D341Med (cell line): ENCODE data around the gene ASPM.

Experiments used
- DNase-seq: peaks from one replicate; pipeline ENCODE4 v3.0.0; 2012; ENCODE audit warnings: low spot score

The ASPM gene, protein sequence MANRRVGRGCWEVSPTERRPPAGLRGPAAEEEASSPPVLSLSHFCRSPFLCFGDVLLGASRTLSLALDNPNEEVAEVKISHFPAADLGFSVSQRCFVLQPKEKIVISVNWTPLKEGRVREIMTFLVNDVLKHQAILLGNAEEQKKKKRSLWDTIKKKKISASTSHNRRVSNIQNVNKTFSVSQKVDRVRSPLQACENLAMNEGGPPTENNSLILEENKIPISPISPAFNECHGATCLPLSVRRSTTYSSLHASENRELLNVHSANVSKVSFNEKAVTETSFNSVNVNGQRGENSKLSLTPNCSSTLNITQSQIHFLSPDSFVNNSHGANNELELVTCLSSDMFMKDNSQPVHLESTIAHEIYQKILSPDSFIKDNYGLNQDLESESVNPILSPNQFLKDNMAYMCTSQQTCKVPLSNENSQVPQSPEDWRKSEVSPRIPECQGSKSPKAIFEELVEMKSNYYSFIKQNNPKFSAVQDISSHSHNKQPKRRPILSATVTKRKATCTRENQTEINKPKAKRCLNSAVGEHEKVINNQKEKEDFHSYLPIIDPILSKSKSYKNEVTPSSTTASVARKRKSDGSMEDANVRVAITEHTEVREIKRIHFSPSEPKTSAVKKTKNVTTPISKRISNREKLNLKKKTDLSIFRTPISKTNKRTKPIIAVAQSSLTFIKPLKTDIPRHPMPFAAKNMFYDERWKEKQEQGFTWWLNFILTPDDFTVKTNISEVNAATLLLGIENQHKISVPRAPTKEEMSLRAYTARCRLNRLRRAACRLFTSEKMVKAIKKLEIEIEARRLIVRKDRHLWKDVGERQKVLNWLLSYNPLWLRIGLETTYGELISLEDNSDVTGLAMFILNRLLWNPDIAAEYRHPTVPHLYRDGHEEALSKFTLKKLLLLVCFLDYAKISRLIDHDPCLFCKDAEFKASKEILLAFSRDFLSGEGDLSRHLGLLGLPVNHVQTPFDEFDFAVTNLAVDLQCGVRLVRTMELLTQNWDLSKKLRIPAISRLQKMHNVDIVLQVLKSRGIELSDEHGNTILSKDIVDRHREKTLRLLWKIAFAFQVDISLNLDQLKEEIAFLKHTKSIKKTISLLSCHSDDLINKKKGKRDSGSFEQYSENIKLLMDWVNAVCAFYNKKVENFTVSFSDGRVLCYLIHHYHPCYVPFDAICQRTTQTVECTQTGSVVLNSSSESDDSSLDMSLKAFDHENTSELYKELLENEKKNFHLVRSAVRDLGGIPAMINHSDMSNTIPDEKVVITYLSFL (N-terminal part only)

DNA sequence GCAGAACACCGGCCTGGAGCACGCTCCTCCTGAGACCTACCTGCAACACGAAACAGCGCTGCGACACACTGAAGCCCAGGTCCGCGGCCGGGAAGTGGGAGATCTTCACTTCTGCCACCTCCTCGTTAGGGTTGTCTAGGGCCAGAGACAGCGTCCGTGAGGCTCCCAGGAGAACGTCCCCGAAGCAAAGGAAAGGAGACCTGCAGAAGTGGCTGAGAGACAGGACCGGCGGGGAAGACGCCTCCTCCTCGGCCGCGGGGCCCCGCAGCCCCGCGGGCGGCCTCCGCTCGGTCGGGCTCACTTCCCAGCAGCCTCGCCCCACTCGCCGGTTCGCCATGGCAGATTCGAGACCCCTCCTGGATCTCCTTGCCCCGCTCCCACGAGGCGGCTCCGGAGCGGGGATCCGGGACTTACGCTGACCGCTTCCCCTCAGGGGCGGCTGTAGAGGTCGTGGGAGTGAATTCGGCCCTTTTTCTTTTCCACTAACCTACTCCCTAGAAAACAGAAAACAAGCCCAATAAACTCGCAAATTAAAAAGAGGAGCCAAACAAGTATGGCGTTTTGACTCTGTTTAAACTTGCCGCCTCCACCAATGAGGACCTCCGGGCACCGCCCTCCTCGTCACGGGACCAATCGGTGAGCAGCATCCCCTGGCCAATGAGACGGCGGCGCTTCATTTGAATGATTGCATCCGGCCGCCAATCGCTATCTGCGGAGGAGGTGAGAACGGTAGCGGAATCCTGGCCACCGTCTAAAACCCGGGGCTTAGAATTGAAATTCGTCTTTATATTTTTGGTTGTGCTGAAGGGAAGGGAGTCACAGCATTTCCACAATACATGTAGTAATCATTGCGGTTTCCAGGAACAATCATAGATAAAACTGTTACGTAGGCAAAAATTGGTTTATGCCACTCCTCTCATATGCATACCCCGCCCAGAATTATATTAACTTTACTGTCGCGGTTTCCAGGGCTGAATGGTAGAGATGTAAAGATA is at the start of gene ASPM:
Gene ASPM, minus strand, starts transcription at position 569 of the 995 bp plus-strand sequence. Its CDS starts 232 bp downstream, at position 337.
- DNase-seq: peak; percentile 98

DNA sequence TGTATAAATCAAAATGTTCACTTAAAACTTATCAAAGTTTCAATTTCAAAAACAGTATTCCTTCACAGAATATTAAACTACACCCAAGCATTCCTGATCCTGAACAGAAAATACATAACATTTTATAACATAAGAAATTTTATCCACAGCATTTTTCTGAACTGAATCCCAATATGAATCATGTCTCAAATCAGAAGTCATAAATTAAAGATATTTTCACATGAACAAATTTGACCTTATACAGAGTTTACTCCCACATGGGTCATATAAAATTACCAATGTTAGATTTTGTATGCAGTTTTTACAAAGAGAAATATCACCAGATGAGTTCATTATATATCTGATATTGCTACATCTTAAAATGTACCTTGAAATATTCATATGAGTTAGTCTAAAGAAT is 48.6 kb upstream of the ASPM start:
- DNase-seq: no peak

DNA sequence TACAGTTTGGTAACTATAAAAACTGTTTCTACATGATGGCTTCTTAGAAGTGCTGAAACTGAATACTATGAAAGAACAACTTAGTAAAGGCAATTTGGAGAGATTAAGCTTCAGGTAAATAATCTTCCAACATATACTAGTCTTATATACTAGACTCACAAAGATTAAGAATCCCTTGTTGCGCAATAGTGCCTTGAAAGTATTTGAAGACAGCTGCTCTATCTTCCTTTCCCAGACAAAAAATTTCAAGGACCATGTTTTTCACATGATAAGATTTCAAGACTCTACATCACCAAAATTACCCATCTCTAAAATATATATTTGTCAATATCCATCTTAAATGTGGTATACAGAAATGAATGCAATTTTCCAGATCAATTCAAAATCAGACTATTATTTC is 37.7 kb upstream of the ASPM start:
- DNase-seq: no peak

DNA sequence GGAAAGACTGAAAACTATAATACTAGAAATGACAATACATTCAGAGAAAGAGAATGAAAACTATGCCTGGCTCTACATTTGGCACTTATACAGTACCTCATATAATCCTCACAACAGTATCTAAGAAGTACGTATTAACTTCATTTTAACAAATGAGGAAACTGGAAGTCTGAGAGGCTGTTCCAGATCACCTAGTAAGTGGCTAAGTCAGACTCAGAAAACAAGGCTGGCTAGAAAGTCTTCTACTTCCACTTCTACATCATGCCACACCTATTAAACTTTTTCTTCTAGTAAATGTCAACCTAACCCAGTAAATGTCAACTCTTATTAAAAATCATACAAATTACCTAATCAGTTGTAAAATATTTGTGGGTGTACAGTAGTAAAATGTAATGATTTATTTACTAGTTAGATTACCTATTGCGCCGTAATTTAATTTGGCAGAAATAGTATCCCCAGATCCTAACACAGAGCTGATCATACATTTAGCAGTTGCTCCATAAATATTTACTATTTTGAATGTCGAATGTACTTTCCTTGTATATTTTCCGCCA is 36.8 kb upstream of the ASPM start:
- no peak for DNase-seq

DNA sequence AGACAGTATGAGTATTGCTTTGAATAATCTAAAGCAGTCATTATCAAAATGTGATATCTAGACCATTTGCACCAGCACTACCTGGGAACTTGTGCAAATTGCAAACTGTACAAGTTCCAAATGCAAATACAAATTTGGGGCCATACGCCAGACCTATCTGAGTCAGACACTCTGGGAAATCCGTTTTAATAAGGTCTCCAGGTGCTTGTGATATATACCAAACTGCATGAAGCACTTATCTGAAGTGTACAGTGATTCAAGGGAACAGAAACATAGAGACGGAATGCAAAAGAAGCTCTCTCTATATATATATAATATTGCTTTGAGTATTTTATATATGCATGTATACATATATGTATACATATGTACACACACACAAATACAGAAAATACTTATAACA is 36.2 kb upstream of the ASPM start:
- DNase-seq: no peak

DNA sequence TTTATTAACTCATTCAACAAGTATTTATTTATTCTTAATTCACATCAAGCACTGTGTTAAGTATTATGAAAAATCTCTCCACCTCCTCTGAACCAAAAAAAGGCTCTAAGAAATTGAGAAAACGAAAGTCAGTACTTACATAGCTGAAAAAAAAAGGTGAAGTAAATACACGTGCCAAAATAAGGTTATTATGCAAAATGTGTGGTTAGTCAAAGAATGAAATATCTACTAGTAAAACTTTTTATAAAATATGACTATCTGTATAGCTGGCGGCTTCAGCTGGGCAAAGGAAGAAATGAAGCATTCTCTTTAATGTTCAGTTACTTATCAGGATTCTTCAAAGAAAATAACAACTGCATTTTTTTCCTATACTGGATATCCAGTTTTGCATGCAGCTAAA is 35.5 kb upstream of the ASPM start:
- DNase-seq: no peak

DNA sequence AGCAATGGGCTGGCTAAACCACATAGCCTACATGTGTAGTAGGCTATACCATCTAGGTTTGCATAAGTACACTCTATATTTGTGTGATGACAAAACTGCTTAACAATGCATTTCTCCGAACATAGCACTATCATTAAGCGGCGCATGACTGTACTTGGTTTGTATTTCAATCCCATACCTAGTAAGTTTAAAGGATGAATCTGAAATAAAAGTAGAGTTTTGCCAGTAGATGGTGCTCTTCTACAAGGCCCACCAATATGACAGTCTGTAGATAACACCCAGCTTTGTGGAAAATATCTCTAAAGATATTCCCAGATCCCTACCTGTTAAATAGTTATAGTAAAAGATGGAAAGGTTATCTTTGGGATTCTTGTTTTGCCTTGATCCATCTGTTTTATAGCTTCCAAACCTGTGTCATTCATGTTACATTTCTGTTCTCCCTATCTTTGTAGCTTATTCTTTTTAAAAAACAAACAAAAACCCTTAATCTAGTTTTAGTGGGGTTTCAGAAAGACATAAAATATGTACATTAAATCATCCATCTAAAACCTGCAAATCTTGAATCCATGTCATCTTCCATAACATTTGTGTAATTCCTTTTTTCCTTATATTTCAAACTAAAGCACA is 33.9 kb upstream of the ASPM start:
- DNase-seq: peak; percentile 50

DNA sequence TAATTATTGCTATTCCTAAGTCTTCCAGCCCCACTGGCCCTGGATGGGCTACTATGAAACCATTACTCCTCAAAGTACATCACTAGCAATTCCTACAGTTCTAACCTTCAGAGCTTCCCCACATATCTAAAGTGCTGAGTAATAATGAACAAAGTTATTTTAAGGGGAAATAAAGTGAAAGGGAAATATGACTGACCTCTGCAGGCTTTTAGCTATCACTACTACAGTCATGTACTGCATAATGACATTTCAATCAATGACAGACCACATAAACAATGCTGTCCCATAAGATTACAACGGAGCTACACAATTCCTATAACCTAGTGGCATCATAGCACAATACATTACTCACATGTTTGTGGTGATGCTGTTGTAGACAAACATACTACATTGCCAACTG is 32.5 kb upstream of the ASPM start:
- no peak for DNase-seq

DNA sequence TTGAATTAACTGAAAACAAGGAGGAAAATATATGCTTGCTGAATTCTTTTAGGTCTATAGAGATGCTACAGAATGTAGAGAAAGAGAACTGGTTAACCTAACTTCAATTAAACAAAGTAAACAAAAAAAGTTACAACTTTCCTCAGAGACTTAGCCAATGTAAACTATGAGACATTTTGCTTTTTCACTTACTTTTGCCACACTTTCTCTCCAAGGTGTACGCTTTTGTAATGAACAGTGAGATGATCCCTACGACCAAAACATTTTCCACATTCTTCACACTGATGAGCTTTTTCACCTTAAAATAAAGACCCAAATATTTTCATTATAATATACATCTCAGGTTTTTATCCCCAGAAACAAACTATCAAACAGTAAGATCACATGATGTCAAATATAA is 28.3 kb upstream of the ASPM start:
- DNase-seq: no peak

DNA sequence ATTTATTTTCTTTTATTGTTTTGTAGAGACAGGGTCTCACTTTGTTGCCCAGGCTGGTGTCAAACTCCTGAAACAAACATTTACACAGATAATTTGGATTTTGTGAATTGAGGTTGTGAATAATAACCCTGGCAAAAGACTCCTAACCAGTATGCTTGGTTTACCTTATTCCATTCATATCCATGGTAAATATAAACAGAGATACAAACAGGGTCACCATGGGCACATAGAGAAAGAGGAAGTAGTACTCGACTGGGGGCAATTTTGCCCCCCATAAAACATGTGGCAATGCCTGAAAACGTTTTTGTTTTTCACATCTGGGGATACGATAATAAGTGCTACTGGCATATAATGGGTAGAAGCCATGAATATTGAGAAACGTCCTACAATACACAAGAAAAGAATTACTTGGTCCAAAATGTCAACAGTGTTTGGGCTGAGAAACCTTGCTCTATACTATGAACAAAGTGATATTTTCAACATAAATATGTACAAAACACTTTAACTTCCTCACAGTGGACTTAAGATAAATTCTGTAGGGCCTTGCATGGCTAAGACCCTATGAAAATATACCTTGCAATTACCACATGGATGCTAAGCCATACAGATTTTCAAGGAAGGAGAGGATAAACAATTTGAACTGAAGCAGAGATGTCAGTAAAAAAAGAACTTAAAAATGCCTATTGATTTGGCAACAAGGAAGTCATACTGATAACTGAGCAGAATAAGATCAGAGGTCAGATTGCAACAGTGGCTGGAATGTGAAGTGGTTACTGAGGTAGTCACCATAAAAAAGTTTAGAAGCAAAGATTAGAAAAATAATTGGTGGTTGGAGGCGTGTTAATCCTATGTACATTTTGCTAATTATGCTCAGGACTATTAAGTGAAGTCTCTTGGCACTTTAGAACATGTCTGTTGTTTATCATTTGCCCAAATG is 27.4 kb upstream of the ASPM start:
- DNase-seq: no peak

DNA sequence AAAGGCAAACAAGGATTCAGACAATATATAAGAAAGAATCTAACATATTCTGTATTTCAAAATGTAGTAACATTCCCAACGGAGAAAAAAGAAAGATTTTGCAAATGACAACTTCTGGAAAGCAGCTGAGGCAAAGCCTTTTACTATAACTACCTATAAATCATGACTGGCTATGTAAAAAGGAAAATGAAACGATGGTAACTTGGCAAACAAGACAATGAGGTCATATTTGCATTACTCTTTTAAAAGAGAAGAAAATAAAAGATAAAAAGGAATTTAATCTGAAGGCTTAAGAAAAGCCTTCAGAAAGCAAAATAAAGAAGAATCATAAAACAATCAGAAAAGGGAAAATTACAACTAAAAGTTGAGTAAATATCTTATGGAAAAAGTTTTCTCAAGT is 25.1 kb upstream of the ASPM start:
- DNase-seq: no peak

DNA sequence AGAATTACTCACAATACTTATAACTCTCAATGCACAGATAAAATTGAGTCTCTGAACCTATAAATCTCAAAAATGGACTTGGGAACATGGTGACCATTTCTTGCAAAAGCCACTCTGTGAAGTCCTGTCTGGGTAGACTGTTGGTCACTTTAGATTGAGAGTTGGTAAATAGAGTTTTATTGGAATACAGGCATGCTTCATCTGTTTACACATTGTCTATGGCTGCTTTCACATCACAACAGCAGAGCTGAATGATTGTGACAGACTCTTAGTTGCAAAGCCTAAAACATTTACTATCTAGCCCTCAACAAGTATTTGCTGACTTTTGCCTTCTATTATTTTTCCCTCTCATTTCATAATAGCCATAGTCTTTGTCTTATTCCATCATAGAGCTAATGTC is 24.1 kb upstream of the ASPM start:
- no peak for DNase-seq

DNA sequence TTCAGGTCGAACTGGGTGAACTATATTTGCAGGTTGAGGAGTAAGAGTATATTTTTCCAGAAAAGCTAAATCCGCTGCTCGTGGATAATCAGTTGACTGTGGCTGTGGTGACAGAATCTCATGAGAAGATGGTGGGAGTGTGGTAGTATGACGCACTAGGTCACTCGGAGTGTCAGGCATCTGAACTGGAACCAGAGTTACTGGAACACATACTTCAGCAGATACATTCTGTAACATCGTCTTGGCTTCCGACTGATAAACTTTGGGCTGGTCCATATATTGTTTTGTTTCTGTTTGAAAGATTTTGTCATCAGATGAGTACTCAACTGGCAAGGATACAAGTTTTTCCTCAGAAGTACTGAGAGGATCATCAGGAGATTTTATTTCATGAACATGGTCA is 13.0 kb upstream of the ASPM start:
- DNase-seq: no peak

DNA sequence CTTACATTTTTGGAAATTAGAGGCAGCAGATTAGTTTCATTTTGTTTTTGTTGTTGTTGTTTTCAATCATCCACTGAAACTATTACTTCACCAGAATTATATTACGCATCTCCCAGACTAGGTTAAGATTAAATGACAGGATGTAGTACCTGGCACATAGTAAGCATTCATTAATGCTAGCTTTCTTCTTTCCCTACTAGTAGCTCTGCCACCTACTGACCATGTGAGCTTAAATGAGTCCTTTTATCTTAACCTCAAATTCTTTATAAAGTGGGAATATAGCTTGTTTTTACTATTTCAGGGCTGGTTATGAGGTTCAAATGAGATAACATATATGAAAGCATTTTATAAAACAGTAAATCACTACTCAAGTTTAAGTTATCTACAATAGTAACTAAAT is 10.2 kb upstream of the ASPM start:
- DNase-seq: no peak

DNA sequence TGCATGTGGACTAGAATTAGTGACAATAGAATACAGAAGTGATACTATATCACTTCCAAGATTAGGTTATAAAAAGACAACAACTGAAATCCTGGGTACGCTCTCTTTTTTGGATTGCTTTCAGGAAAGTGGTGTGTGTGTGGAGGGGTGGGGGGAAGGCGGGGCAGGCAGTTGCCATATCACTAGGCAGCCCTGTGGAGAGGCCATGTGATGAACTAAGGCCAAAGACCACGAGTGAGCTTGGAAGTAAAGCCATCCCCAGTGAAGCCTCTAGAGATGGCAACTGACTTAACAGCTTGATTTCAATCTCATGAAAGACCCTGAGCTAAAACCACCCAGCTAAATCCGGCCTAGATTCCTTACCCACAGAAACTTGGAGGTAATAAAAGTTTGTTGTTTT is 6.2 kb upstream of the ASPM start:
- no peak for DNase-seq

DNA sequence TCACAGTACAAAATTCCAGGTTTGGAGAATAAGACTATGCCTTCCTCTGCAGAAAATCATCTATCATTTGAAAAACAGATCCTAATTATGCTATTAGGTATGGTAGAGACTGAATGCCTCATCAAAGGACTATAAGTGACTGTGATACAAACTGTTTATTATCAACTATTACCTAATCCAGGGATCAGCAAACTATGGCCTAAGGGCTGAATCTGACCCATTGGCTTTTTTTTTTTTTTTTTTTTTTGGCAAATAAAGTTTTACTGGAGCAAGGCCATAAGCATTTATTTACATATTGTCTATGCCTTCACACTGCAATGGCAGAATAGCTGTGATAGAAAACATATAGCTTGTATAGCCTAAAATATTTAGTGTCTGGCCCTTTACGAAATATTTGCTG is 4.7 kb upstream of the ASPM start:
- no peak for DNase-seq

DNA sequence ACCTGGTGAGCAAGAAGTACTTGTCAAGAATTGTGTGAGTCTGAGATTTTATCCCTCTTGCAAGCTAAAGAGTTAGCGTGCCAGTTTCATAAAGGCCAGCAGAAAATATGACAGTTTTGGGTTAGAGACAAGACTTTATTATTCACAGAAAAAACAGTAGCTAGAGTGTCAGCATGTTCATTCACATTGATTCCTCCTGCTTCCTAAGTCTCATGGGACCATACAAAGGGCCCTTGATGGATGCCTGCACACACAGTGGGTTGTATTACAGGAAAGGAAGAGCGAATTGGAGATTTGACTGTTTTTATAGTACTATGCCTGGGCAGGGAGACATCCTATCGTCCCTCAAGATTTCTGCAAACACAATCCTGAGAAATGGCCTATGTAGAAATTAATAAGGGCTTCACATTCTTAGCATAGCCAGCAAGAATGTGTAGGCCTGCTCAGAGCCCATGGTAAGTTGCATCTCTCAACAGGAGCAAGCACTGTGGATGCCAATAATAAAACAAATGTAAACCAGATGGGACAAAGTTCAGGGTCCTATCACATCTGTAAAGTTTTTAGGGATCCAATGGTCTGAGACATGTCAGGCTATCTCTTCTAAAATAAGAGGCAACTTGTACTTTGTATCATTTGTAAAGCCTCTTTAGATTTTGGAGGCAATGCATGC is 4.0 kb upstream of the ASPM start:
- DNase-seq: no peak

DNA sequence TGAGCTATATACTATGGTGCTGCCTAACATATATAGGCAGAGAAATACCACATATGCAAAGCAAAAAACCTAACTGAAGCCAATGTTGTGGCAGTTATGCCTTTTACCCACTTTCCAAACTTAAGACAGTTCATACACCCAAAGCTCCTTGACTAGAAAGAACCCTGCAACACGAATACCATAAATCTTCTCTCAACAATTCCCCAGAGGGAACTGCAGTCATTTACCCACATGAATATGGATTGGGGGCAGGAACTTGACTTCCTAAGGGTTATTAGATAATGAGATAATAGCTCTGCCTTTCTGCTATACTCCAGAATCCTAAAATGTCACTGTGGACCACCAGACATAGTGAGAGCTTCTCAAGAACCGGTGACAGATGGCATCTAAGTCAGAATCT is 2.9 kb upstream of the ASPM start:
- DNase-seq: no peak
